HG03565 (cell line): ENCODE data around the gene DMXL2.
A peak's percentile ranks its signal among the peaks of the same experiment; 100 is the strongest.
"Not testable (repeated sequence)": the region's sequence is repeated elsewhere in the genome, so short reads cannot be mapped to it uniquely, and the experiment has no call there.

Experiments used
- ATAC-seq: cut with Tn5 transposase; IDR thresholded peaks from one replicate; pipeline ENCODE4 v1.9.1; 2021; ENCODE audit warnings: mild to moderate bottlenecking, moderate library complexity; ENCODE audit not compliant: unreplicated experiment

The DMXL2 gene

GRCh38 chr15:51625236-51625635 lies 2.7 kb upstream of the DMXL2 start:
- ATAC-seq, result peak; percentile 47

- no peak for ATAC-seq
Observed at GRCh38 chr15:51624022-51624421, 1.5 kb upstream of the DMXL2 start.

- ATAC-seq, result no peak
Observed at GRCh38 chr15:51623386-51623938, 891 bp upstream of the DMXL2 start.

GRCh38 chr15:51621936-51622603 lies 501 bp downstream of the DMXL2 start:
- peak; percentile 31 for ATAC-seq

GRCh38 chr15:51621155-51621765 lies 1.3 kb downstream of the DMXL2 start:
- no peak for ATAC-seq

GRCh38 chr15:51620641-51621040 lies 1.9 kb downstream of the DMXL2 start:
- ATAC-seq, result no peak

- ATAC-seq, result no peak
Observed at GRCh38 chr15:51620122-51620521, 2.4 kb downstream of the DMXL2 start.

GRCh38 chr15:51619331-51620035 lies 3.1 kb downstream of the DMXL2 start:
- ATAC-seq, result no peak

GRCh38 chr15:51617886-51618285 lies 4.7 kb downstream of the DMXL2 start:
- ATAC-seq, result no peak

GRCh38 chr15:51613951-51614350 lies 8.6 kb downstream of the DMXL2 start:
- no peak for ATAC-seq

GRCh38 chr15:51612669-51613068 lies 9.9 kb downstream of the DMXL2 start:
- ATAC-seq, result not testable (repeated sequence)

- ATAC-seq, result not testable (repeated sequence)
Observed at GRCh38 chr15:51603462-51603948, 19.1 kb downstream of the DMXL2 start.

- no peak for ATAC-seq
Observed at GRCh38 chr15:51603002-51603401, 19.6 kb downstream of the DMXL2 start.

- no peak for ATAC-seq
Observed at GRCh38 chr15:51602484-51602883, 20.1 kb downstream of the DMXL2 start.

- no peak for ATAC-seq
Observed at GRCh38 chr15:51601801-51602200, 20.8 kb downstream of the DMXL2 start.

GRCh38 chr15:51600114-51600513 lies 22.5 kb downstream of the DMXL2 start:
- no peak for ATAC-seq

- no peak for ATAC-seq
Observed at GRCh38 chr15:51589881-51590568, 32.5 kb downstream of the DMXL2 start.

GRCh38 chr15:51588966-51589365 lies 33.6 kb downstream of the DMXL2 start:
- no peak for ATAC-seq

GRCh38 chr15:51585986-51586385 lies 36.6 kb downstream of the DMXL2 start:
- no peak for ATAC-seq

GRCh38 chr15:51580982-51581381 lies 41.6 kb downstream of the DMXL2 start:
- no peak for ATAC-seq

- ATAC-seq, result no peak
Observed at GRCh38 chr15:51580385-51580784, 42.2 kb downstream of the DMXL2 start.
